Endothelial cell of umbilical vein (primary cell): ENCODE results near the gene C4A.
"Not testable (repeated sequence)": the region's sequence is repeated elsewhere in the genome, so short reads cannot be mapped to it uniquely, and the experiment has no call there.

Source experiments
- CTCF ChIP-seq, 2 donors: IDR thresholded peaks; 1 replicate in 1 of 2; 2 replicates in 1 of 2; pipeline ENCODE4 v1.5.1; 2011; ENCODE audit warnings: low read length in 2 of 2, mild to moderate bottlenecking in 2 of 2, moderate library complexity in 2 of 2, control low read depth in 1 of 2, inconsistent platforms in 1 of 2, low read depth in 1 of 2; ENCODE audit not compliant: insufficient read depth in 1 of 2; ENCODE audit errors: extremely low read depth in 1 of 2
- EZH2 ChIP-seq: IDR thresholded peaks from 2 replicates; pipeline ENCODE4 v1.6.1; 2012; ENCODE audit warnings: borderline replicate concordance, low read depth, mild to moderate bottlenecking, moderate library complexity, low read length, inconsistent platforms; ENCODE audit not compliant: severe bottlenecking
- FOS ChIP-seq: IDR thresholded peaks from 2 replicates; pipeline ENCODE4 v1.6.1; 2011; ENCODE audit warnings: mild to moderate bottlenecking, low read length, moderate library complexity, borderline replicate concordance; ENCODE audit not compliant: insufficient read depth
- GATA2 ChIP-seq: IDR thresholded peaks from 2 replicates; pipeline ENCODE4 v1.7.0; 2011; ENCODE audit warnings: low read depth, mild to moderate bottlenecking, moderate library complexity, mixed read lengths, low read length; ENCODE audit not compliant: insufficient read length, insufficient read depth
- JUN ChIP-seq: IDR thresholded peaks from 2 replicates; pipeline ENCODE4 v1.6.1; 2011; ENCODE audit warnings: borderline replicate concordance, low read depth; ENCODE audit not compliant: insufficient read length, insufficient read depth
- MAX ChIP-seq: IDR thresholded peaks from 2 replicates; pipeline ENCODE4 v1.6.1; 2011; ENCODE audit not compliant: insufficient read depth, insufficient read length
- MYC ChIP-seq: IDR thresholded peaks from one replicate; pipeline ENCODE4 v1.6.1; 2011; ENCODE audit warnings: mild to moderate bottlenecking, low read depth, low read length
- POLR2A ChIP-seq: IDR thresholded peaks from 2 replicates; pipeline ENCODE4 v1.6.1; 2012; ENCODE audit warnings: low read depth, mild to moderate bottlenecking, control low read depth, low read length
- POLR2AphosphoS5 ChIP-seq: IDR thresholded peaks from 2 replicates; pipeline ENCODE4 v1.6.1; 2012; ENCODE audit warnings: low read depth, mild to moderate bottlenecking, control low read depth, low read length, moderate library complexity; ENCODE audit not compliant: insufficient read depth

- not testable (repeated sequence) for TF ChIP-seq CTCF (IDR thresholded peaks at IDR 0.05; ENCODE audit: extremely low read depth in 1 of 2, insufficient read depth in 1 of 2, low read depth in 1 of 2, low read length in 2 of 2); MAX; EZH2; JUN; POLR2A; POLR2AphosphoS5; FOS; MYC; GATA2
Measured at GRCh38 chr6:32009537-32009936, 27.7 kb downstream of the C4A start.
